Measurements from ENCODE around the gene CYP2A7.
"Not testable (repeated sequence)": the region's sequence is repeated elsewhere in the genome, so short reads cannot be mapped to it uniquely, and the experiment has no call there.

The CYP2A7 gene

DNA sequence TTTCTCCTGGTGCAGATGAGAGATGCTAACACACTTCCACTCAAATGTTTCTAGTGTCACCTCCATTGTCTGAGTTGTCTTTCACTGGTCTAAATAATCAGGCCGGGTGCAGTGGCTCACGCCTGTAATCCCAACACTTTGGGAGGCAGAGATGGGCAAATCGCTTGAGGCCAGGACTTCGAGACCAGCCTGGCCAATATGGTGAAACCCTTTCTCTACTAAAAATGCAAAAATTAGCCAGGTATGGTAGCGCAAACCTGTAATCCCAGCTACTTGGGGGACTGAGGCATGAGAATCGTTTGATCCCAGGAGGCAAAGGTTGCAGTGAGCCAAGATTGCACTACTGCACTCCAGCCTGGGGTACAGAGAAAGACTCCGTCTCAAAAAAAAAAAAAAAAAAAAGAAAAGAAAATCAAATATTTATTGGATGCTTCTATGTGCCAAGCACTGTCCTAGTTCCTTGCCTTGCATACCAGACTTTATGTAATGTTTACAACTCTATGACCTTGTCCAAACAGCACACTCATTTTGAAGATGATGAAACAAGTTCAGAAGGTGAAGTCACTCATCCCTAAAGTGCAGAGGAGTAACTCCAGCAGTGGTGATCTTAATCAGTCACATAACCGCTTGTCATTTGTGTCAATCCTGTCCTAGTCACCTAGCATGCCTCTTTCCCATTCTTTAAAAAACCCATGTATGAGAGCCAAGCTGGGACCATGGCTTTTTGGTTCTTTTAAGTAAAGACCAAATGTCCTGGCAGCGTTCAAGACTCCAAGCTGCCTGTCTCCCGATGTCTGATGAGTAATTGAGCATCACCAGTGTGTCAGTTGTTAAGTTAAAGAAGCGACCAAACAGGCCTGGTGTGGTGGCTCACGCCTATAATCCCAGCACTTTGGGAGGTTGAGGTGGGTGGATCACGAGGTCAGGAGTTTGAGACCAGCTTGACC lies 15.1 kb upstream of the CYP2A7 start:
- not testable (repeated sequence) for DNase-seq

GRCh38 chr19:40896418-40896796 lies 14.4 kb upstream of the CYP2A7 start:
- no peak for DNase-seq

- DNase-seq, result no peak
These were observed 11.1 kb upstream of the CYP2A7 start for GRCh38 chr19:40893112-40893511.

DNA sequence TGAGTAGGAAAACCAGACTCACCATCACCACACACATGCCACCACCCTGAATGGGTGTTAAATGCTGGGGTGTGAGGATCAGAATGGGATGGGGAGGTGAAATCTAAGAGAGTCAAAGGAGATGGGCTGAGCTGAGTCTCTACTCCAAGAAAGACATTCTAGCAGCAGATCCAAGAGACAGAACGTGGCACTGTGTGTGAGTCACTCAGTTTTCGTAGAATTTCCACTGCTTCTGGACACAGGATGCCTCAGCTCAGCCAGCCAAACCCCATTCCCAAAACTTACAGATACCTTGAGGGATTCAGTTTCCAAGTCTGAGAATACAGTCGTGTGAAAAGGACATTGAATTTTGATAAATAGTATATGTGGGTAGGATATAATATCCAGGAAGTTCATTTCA lies 7.3 kb upstream of the CYP2A7 start:
- DNase-seq, result no peak

- no peak for DNase-seq
These were observed 6.2 kb upstream of the CYP2A7 start for GRCh38 chr19:40888191-40888590.

DNA sequence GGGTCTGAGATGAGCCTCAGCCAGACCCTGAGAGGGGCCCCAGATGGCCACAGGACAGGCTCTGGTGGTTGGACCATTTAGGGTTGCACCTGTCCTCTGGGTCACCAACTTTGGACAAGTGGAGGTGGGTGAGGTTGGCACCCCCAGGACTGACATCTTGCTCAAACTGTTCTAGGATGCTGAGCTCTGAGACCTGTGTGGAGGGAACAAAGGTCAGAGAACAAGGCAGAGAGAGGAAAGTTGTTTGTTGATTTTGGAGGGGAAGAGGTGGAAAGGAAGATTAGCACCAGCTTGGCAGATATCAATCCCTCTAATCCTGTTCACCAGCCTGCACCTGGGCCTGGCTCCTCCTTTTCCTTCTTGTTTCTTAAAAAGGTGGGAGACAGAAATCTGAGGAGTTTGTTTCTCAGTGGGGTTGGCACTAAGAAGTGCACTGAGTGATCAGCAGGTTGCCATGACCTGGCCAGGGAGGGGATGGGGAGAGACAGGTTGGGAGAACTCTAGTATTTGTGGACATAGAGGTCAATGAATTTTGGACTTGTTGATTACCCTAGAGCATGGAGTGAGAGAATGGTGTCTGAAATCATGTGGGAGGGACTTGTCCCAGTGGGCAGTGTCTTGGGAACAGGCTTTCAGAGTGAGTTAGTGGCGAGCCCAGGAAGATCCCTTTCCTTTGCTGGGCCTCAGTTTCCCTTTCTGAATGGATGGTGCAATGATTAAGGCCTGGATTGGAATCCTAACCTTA lies 2.3 kb upstream of the CYP2A7 start:
- not testable (repeated sequence) for DNase-seq

DNA sequence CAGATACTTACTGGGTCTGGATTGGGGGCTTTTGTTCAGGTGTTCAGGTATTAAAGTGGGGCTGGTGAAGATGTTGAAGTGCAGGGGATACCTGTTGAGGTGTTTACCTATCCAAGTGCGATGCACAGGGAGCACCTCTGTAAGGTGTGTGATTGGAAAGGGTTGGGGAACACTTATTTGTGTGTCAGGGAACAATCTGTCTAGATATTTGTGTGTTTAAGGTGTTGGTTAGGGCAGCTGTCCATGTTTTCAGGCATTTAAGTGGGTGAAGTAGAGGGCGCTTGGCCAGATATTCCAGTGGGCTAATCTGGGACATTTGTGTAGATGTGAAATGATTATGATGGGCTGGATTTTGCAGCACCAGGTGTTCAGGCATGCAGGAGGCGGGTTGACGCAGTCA lies 2.7 kb downstream of the CYP2A7 start:
- not testable (repeated sequence) for DNase-seq

GRCh38 chr19:40875526-40875951 lies 6.5 kb downstream of the CYP2A7 start:
- not testable (repeated sequence) for DNase-seq

GRCh38 chr19:40874874-40875273 lies 7.2 kb downstream of the CYP2A7 start:
- DNase-seq, result not testable (repeated sequence)

DNA sequence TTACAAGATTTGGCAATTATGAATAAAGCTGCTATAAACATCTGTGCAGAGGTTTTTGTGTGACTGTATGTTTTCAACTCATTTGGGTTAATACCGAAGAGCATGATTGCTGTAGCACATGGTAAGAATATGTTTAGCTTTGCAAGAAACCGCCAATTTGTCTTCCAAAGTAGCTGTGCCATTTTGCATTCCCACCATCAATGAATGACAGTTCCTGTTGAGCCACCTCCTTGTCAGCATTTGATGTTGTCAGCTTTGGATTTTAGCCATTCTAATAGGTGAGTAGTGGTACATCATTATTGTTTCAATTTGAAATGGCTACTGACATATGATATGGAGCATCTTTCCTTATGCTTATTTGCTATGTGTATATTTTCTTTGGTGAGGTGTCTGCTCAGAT lies 8.2 kb downstream of the CYP2A7 start:
- not testable (repeated sequence) for DNase-seq

DNA sequence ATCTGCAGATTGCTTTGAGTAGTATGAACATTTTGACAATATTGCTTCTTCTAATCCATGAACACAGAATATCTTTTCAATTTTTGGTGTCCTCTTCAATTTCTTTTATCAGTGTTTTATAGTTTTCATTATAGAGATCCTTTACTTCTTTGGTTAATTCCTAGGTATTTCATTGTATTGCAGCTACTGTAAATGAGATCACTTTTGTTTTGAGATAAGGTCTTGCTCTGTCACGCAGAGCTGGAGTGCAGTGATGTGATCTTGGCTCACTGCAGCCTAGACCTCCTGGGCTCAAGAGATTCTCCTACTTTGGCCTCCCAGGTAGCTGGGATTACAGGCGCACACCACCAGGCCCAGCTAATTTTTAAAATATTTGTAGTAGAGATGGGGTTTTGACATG lies 9.8 kb downstream of the CYP2A7 start:
- DNase-seq, result no peak

DNA sequence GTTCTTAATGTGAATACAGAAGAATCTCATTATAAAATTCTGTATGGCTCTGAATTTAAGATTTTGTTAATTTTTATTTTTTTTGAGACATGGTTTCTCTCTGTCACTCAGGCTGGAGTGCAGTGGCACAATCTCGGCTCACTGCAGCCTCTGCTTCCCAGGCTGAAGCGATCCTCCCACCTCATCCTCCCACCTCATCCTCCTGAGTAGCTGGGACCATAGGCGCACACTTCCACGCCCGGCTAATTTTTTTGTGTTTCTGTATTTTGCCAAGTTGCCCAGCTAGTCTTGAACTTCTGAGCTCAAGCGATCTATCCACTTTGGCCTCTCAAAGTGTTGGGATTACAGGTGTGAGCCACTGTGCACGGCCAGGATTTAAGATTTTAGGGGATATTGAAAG lies 14.3 kb downstream of the CYP2A7 start:
- DNase-seq, result no peak

- not testable (repeated sequence) for DNase-seq
These were observed 17.1 kb downstream of the CYP2A7 start for GRCh38 chr19:40864739-40865496.

- no peak for DNase-seq
These were observed 19.2 kb downstream of the CYP2A7 start for GRCh38 chr19:40862785-40863184.

DNA sequence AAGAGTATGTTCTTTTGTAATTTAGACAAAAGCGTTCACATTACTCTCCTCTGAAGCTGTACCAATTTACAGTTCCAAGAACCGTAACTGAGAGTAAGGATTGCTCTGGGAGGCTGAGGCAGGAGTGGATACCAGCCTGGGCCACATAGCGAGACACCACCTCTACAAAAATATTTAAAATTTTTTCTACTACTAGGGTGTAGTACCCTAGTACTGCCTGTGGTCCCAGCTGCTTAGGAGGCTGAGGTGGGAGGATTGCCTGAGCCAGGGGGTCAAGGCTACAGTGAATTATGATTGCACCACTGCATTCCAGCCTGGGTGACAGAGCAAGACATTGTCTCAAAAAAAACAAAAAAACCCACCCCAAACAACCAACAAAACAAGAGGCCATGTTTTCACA lies 19.7 kb downstream of the CYP2A7 start:
- DNase-seq, result no peak

DNA sequence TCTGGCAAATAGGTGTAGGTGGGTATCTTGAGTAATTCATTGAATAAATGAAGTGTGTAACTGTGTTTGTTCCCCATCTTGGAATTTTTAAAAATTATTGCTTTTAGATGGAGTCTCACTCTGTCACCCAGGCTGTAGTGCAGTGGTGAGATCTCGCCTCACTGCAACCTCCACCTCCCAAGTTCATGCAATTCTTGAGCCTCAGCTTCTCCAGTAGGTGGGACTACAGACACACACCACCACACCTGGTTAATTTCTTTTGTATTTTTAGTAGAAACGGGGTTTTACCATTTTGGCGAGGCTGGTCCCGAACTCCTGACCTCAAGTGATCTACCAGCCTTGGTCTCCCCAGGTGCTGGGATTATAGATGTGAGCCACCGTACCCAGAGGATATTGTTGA lies 23.9 kb downstream of the CYP2A7 start:
- no peak for DNase-seq

DNA sequence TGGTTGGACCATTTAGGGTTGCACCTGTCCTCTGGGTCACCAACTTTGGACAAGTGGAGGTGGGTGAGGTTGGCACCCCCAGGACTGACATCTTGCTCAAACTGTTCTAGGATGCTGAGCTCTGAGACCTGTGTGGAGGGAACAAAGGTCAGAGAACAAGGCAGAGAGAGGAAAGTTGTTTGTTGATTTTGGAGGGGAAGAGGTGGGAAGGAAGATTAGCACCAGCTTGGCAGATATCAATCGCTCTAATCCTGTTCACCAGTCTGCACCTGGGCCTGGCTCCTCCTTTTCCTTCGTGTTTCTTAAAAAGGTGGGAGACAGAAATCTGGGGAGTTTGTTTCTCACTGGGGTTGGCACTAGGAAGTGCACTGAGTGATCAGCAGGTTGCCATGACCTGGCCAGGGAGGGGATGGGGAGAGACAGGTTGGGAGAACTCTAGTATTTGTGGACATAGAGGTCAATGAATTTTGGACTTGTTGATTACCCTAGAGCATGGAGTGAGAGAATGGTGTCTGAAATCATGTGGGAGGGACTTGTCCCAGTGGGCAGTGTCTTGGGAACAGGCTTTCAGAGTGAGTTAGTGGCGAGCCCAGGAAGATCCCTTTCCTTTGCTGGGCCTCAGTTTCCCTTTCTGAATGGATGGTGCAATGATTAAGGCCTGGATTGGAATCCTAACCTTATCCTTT lies 29.4 kb downstream of the CYP2A7 start:
- not testable (repeated sequence) for DNase-seq

- not testable (repeated sequence) for DNase-seq
These were observed 31.8 kb downstream of the CYP2A7 start, which contains the start of gene CYP2A6 for GRCh38 chr19:40850277-40850676. CYP2A6 (minus strand) TSS chr19:40850447; CDS start chr19:40850426, 21 bp downstream.

DNA sequence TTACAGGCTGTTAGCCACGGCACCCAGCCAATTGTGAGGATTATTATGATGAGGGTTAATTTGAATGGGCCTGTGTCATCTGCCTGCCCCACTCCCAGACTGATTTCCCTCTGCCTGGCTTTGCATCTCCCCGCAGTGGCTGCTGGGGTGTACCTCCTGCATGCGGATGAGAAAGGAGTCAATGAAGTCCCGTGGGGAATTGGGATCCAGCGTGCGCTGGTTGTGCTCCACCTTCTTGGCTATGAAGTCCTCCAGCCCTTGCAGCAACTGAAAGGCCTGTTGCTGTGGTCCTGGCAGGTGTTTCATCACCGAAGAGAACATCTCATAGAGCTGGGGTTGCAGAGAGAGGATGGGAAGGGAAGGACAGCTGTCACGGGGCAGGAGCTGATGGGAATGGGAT lies 35.3 kb downstream of the CYP2A7 start:
- DNase-seq, result not testable (repeated sequence)

DNA sequence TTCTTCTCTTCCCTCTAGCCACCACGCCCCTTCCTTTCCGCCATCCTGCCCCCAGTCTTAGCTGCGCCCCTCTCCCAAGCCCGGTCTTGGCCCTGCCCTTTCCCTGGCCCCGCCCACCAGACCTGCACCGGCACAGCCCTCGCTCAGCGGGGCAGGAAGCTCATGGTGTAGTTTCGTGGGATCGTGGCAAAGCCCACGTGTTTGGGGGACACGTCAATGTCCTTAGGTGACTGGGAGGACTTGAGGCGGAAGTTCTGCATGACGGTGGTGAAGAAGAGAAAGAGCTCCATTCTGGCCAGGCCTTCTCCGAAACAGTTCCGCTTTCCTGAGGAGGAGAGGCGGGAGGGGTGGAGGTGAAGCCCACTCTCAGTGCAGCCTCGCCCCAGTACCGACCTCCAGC lies 38.4 kb downstream of the CYP2A7 start:
- DNase-seq, result not testable (repeated sequence)

GRCh38 chr19:40842997-40843652 lies 38.9 kb downstream of the CYP2A7 start:
- not testable (repeated sequence) for DNase-seq

GRCh38 chr19:40842012-40842411 lies 40.0 kb downstream of the CYP2A7 start:
- not testable (repeated sequence) for DNase-seq

All from DMS79 (cell line).